Hematopoietic multipotent progenitor cell treated with erythropoietin and hydrocortisone succinate and interleukin-3 and kit ligand, for 8 days (in vitro differentiated cells): ENCODE measurements around the gene RPRD1A.
A peak's percentile ranks its signal among the peaks of the same experiment; 100 is the strongest.

ENCODE experiments used
- DNase-seq: peaks from one replicate; pipeline ENCODE4 v3.0.0-alpha.2; 2015

The RPRD1A gene

GRCh38 chr18:35956226-35956625 is 111.1 kb downstream of the RPRD1A start:
- DNase-seq, result no peak

- no peak for DNase-seq
These were observed 113.7 kb downstream of the RPRD1A start for GRCh38 chr18:35953688-35954087.

- DNase-seq, result no peak
These were observed 116.8 kb downstream of the RPRD1A start for GRCh38 chr18:35950628-35950982.

- peak; percentile 70 for DNase-seq
These were observed 117.3 kb downstream of the RPRD1A start for GRCh38 chr18:35949903-35950627.

- DNase-seq, result no peak
These were observed 118.3 kb downstream of the RPRD1A start for GRCh38 chr18:35949090-35949489.

GRCh38 chr18:35948080-35948479 is 119.3 kb downstream of the RPRD1A start:
- DNase-seq, result no peak

GRCh38 chr18:35942661-35943060 is 124.7 kb downstream of the RPRD1A start:
- no peak for DNase-seq

GRCh38 chr18:35942133-35942532 is 125.2 kb downstream of the RPRD1A start:
- no peak for DNase-seq

GRCh38 chr18:35941299-35941698 is 126.1 kb downstream of the RPRD1A start:
- no peak for DNase-seq
